PC-9 (cell line): ENCODE results near the gene CCT3. TPM values are rescaled to one million over a fixed set of nuclear protein-coding genes. Genes with fewer than 3 reads are reported as not detected.

Source experiments
- BruUV-seq: library from RNA; stranded (reverse); fragments of 400-500 nt; replicated peaks from 2 replicates; lab custom pipeline; 2021; lab: Mats Ljungman, UMichigan
- CTCF ChIA-PET: fragments of 300-600 bp; sonication (Branson Sonifier 250); formaldehyde crosslinking; loops from one replicate; lab custom pipeline; 2022; ENCODE audit warnings: antibody characterized with exemption; lab: Charles Lee
- POLR2A ChIA-PET: fragments of 300-600 bp; sonication (Branson Sonifier 250); formaldehyde crosslinking; loops from one replicate; lab custom pipeline; 2022; ENCODE audit warnings: antibody characterized with exemption; ENCODE audit not compliant: unreplicated experiment; lab: Charles Lee
- DNase-seq, 2 experiments: peaks; one replicate each; pipeline versions ENCODE4 v3.0.0 to v3.0.0-alpha.2; 2015 to 2022; ENCODE audit warnings: mixed read lengths in 1 of 2
- H2AFZ ChIP-seq: fragments of 200-600 bp; sonication (generic); 2 replicates; pipeline ENCODE4 v1.8.1; 2017; ENCODE audit warnings: antibody characterized with exemption
- H3F3A ChIP-seq: fragments of 200-600 bp; sonication (generic); 2 replicates; pipeline ENCODE4 v1.8.1; 2017; ENCODE audit warnings: antibody characterized with exemption, mild to moderate bottlenecking, low read depth; ENCODE audit not compliant: insufficient read depth
- H3K27ac ChIP-seq: fragments of 200-600 bp; sonication (generic); 2 replicates; pipeline ENCODE4 v1.6.1; 2016; ENCODE audit warnings: mixed run types
- H3K27me3 ChIP-seq: fragments of 200-600 bp; sonication (generic); 2 replicates; pipeline ENCODE4 v1.6.1; 2016; ENCODE audit warnings: low read depth, mixed run types; ENCODE audit not compliant: insufficient read depth
- H3K36me3 ChIP-seq: fragments of 200-600 bp; sonication (generic); 2 replicates; pipeline ENCODE4 v1.6.1; 2016; ENCODE audit warnings: low read depth, mixed run types
- H3K4me1 ChIP-seq: fragments of 200-600 bp; sonication (generic); replicated peaks from 2 replicates; pipeline ENCODE4 v1.6.1; 2016; ENCODE audit warnings: mixed run types; ENCODE audit not compliant: insufficient read depth
- H3K4me2 ChIP-seq: fragments of 200-600 bp; sonication (generic); 2 replicates; pipeline ENCODE4 v1.6.1; 2017; ENCODE audit warnings: mixed run types
- H3K4me3 ChIP-seq: fragments of 200-600 bp; sonication (generic); 2 replicates; pipeline ENCODE4 v1.6.1; 2016; ENCODE audit warnings: mixed run types
- H3K79me2 ChIP-seq: fragments of 200-600 bp; sonication (generic); 2 replicates; pipeline ENCODE4 v1.6.1; 2017; ENCODE audit warnings: low read depth, mixed run types
- H3K9me2 ChIP-seq: fragments of 200-600 bp; sonication (generic); 2 replicates; pipeline ENCODE4 v1.8.1; 2017; ENCODE audit warnings: mild to moderate bottlenecking; ENCODE audit not compliant: insufficient read depth
- H3K9me3 ChIP-seq: fragments of 200-600 bp; sonication (generic); 2 replicates; pipeline ENCODE4 v1.8.1; 2016; ENCODE audit warnings: low read depth; ENCODE audit not compliant: insufficient read depth
- H4K20me1 ChIP-seq: fragments of 200-600 bp; sonication (generic); 2 replicates; pipeline ENCODE4 v1.8.1; 2017; ENCODE audit not compliant: insufficient read depth
- CTCF ChIP-seq: fragments of 200-600 bp; sonication (generic); conservative IDR thresholded peaks from 2 replicates; pipeline ENCODE4 v1.6.1; 2017; ENCODE audit warnings: mixed run types, antibody characterized with exemption, mild to moderate bottlenecking, moderate library complexity
- EZH2 ChIP-seq: fragments of 200-600 bp; sonication (generic); IDR thresholded peaks from 2 replicates; pipeline ENCODE4 v1.8.0; 2017; ENCODE audit warnings: antibody characterized with exemption, low read depth
- intact Hi-C: fragments of 100-400 bp; cut with micrococcal nuclease; formaldehyde crosslinking; loops from one replicate; pipeline ENCODE4 v1.10.0; 2022; ENCODE audit not compliant: unreplicated experiment
- total RNA-seq: library from RNA; stranded (reverse); gene quantifications from 2 replicates; pipeline ENCODE4 v1.2.3, GENCODE V29; 2021

CCT3 gene
- total RNA-seq, 1 experiment from 2014 or later = 317 TPM

GRCh38 chr1:156384658-156385057, 46.6 kb upstream of the CCT3 start:
- intact Hi-C loops = loop anchor here (1.0 kb wide), 2 partner anchors 60 to 224 kb away; no protein-coding TSS in a partner anchor

GRCh38 chr1:156384007-156384406, 45.9 kb upstream of the CCT3 start:
- peaks cover 4% of the 10 kb centered on the region; the same call in 1 of the 2 replicates for H3F3A ChIP-seq
- CTCF ChIA-PET = no interaction called here
- 0 out of 2 replicates have a peak, but pooled peaks cover 5% of the 10 kb centered on the region for H3K4me1 ChIP-seq
- no peaks in the 10 kb centered on the region for H3K79me2 ChIP-seq
- BruUV-seq = no TSS peak
- no peaks in the 10 kb centered on the region for H4K20me1 ChIP-seq
- POLR2A ChIA-PET = no interaction called here
- intact Hi-C loops = no loop called here
- no peak overlapping the region for H3K4me3 ChIP-seq
- no peak overlapping the region for H2AFZ ChIP-seq
- no peak overlapping the region for H3K27ac ChIP-seq
- DNase-seq = no peak
- H3K9me3 ChIP-seq = no peaks in the 10 kb centered on the region
- no peak for TF ChIP-seq EZH2
- no peak for TF ChIP-seq CTCF
- H3K4me2 ChIP-seq = no peak overlapping the region
- no peaks in the 10 kb centered on the region for H3K27me3 ChIP-seq
- H3K9me2 ChIP-seq = no peaks in the 10 kb centered on the region
- H3K36me3 ChIP-seq = no peaks in the 10 kb centered on the region

More at GRCh38 chr1:156384658-156385057, 46.6 kb upstream of the CCT3 start:
- no peaks in the 10 kb centered on the region for H3K9me3 ChIP-seq
- H3K4me3 ChIP-seq = no peak overlapping the region
- H3K27ac ChIP-seq = no peak overlapping the region
- POLR2A ChIA-PET = no interaction called here
- BruUV-seq = no TSS peak
- DNase-seq = no peak
- H3K36me3 ChIP-seq = no peaks in the 10 kb centered on the region
- no peak overlapping the region for H3K4me2 ChIP-seq
- CTCF ChIA-PET = interaction anchor here (0.7 kb wide), 1 partner anchor 70 kb away, joined by 4 read pairs; no protein-coding TSS in a partner anchor
- no peaks in the 10 kb centered on the region for H4K20me1 ChIP-seq
- H3K27me3 ChIP-seq = no peaks in the 10 kb centered on the region
- 0 out of 2 replicates have a peak, but pooled peaks cover under 1% of the 10 kb centered on the region for H3K4me1 ChIP-seq
- no peaks in the 10 kb centered on the region for H3F3A ChIP-seq
- H3K79me2 ChIP-seq = no peaks in the 10 kb centered on the region
- TF ChIP-seq CTCF (no peak), EZH2 (no peak)
- H3K9me2 ChIP-seq = no peaks in the 10 kb centered on the region
- H2AFZ ChIP-seq = no peak overlapping the region

GRCh38 chr1:156383023-156383422, 44.9 kb upstream of the CCT3 start:
- no peak overlapping the region for H3K4me2 ChIP-seq
- POLR2A ChIA-PET = no interaction called here
- no TSS peak for BruUV-seq
- intact Hi-C loops = no loop called here
- H3K9me2 ChIP-seq = no peaks in the 10 kb centered on the region
- peak in 1 of 2 experiments; percentile 52 for DNase-seq
- H2AFZ ChIP-seq = no peak overlapping the region
- no peak overlapping the region for H3K4me3 ChIP-seq
- H3K9me3 ChIP-seq = no peaks in the 10 kb centered on the region
- H3K36me3 ChIP-seq = no peaks in the 10 kb centered on the region
- H3K27ac ChIP-seq = no peak overlapping the region
- H3K79me2 ChIP-seq = no peaks in the 10 kb centered on the region
- peaks cover 7% of the 10 kb centered on the region; the same call in 1 of the 2 replicates for H3F3A ChIP-seq
- TF ChIP-seq CTCF = peak; percentile 84
- no peak for TF ChIP-seq EZH2
- no peaks in the 10 kb centered on the region for H3K27me3 ChIP-seq
- H3K4me1 ChIP-seq = 0 out of 2 replicates have a peak, but pooled peaks cover 5% of the 10 kb centered on the region
- H4K20me1 ChIP-seq = no peaks in the 10 kb centered on the region
- CTCF ChIA-PET = no interaction called here
